K562 (cell line): ENCODE results near the gene CCDC82. TPM values are rescaled to one million over a fixed set of nuclear protein-coding genes. Genes with fewer than 3 reads are reported as not detected.
A peak's percentile ranks its signal among the peaks of the same experiment; 100 is the strongest.

Source experiments
- CREM ChIP-seq: IDR thresholded peaks from 2 replicates; pipeline ENCODE4 v1.6.1; 2014; ENCODE audit warnings: antibody characterized with exemption, low read depth
- CTCFL ChIP-seq: IDR thresholded peaks from 2 replicates; pipeline ENCODE4 v1.6.1; 2011; ENCODE audit warnings: borderline replicate concordance, low read depth, mild to moderate bottlenecking, moderate library complexity, low read length; ENCODE audit not compliant: insufficient read depth, poor library complexity, severe bottlenecking
- ELK1 ChIP-seq: sonication (generic); formaldehyde crosslinking; IDR thresholded peaks from 2 replicates; pipeline ENCODE4 v1.8.1; 2022; ENCODE audit warnings: missing genetic modification reagents
- ESRRA ChIP-seq: fragments of 450-650 bp; IDR thresholded peaks from 2 replicates; pipeline ENCODE4 v1.6.1; 2014; ENCODE audit warnings: low read depth, mild to moderate bottlenecking, moderate library complexity, borderline replicate concordance
- MAFK ChIP-seq: IDR thresholded peaks from 2 replicates; pipeline ENCODE4 v1.6.1; 2011; ENCODE audit warnings: low read length, improper control_type of control experiment
- MLX ChIP-seq, 2 experiments: fragments of 450-650 bp in 1 of 2; sonication (generic) in 1 of 2; formaldehyde crosslinking; conservative IDR thresholded peaks; 2 replicates each; pipeline versions ENCODE4 v1.4.0 to v1.8.1; 2020 to 2022; ENCODE audit warnings: mild to moderate bottlenecking in 1 of 2, missing genetic modification reagents in 1 of 2
- MTA3 ChIP-seq: fragments of 450-650 bp; formaldehyde crosslinking; IDR thresholded peaks from 2 replicates; pipeline ENCODE4 v1.6.1; 2017; ENCODE audit warnings: mild to moderate bottlenecking, borderline replicate concordance
- PCBP2 ChIP-seq: fragments of 200-400 bp; formaldehyde crosslinking; IDR thresholded peaks from 2 replicates; pipeline ENCODE4 v1.6.1; 2018; ENCODE audit warnings: low read length, low read depth, mild to moderate bottlenecking, moderate library complexity; ENCODE audit not compliant: poor library complexity, severe bottlenecking
- POLR2AphosphoS2 ChIP-seq: IDR thresholded peaks from 2 replicates; pipeline ENCODE4 v1.6.1; 2012; ENCODE audit warnings: low read length, improper control_type of control experiment
- SAP30 ChIP-seq: fragments of 200-600 bp; sonication (generic); IDR thresholded peaks from 2 replicates; pipeline ENCODE4 v1.6.1; 2012; ENCODE audit warnings: borderline replicate concordance, low read depth, mild to moderate bottlenecking, moderate library complexity, low read length, control low read depth, inconsistent platforms; ENCODE audit not compliant: insufficient read depth, poor library complexity, severe bottlenecking
- SMAD3 ChIP-seq: fragments of 450-650 bp; formaldehyde crosslinking; conservative IDR thresholded peaks from 2 replicates; pipeline ENCODE4 v1.4.0; 2020; ENCODE audit warnings: mild to moderate bottlenecking
- TAL1 ChIP-seq: fragments of 450-650 bp; IDR thresholded peaks from 2 replicates; pipeline ENCODE4 v1.6.1; 2016; ENCODE audit warnings: mild to moderate bottlenecking
- TRIM25 ChIP-seq: fragments of 450-650 bp; IDR thresholded peaks from 2 replicates; pipeline ENCODE4 v1.7.0; 2016; ENCODE audit warnings: borderline replicate concordance
- ZNF507 ChIP-seq: conservative IDR thresholded peaks from 2 replicates; pipeline ENCODE4 v1.6.1; 2017; ENCODE audit warnings: missing genetic modification characterization, missing compliant biosample characterization
- polyA plus RNA-seq, 8 experiments: library from polyadenylated mRNA; depleted of rRNA in 4 of 8; stranded (reverse) in 5 of 8; unstranded in 3 of 8; fragments of >200 nt; fragmentation: Nextera tagmentation in 2 of 8; fragmentation: Illumina TruSeq in 1 of 8; extraction: Ambion mirVana in 2 of 8; extraction: Trizol in 1 of 8; gene quantifications; 2 replicates each; pipeline versions ENCODE4 v1.2.1 to v1.2.3, GENCODE V29; 2011 to 2014; ENCODE audit warnings: inconsistent platforms in 1 of 8, missing spikeins in 1 of 8
- total RNA-seq, 7 experiments: library from RNA; depleted of rRNA in 6 of 7; stranded (reverse); fragments of >200 nt in 6 of 7; fragmentation: Illumina TruSeq in 2 of 7; extraction: Trizol in 2 of 7; gene quantifications; 2 replicates each; pipeline versions ENCODE4 v1.2.1 to v1.2.3, GENCODE V29; 2011 to 2021; ENCODE audit warnings: low replicate concordance in 1 of 7

The CCDC82 gene
- total and polyA plus RNA-seq, 9 of the 15 experiments (the other 6 are each of a cell fraction or from before 2014, with no cell fraction given) = 12.5 to 51.3 (median 24.5) TPM

GRCh38 chr11:96309643-96310017 lies 80.1 kb downstream of the CCDC82 start (continued):
- TF ChIP-seq ZNF507 (tag) = no peak
- no peak for TF ChIP-seq POLR2AphosphoS2
- TF ChIP-seq ELK1 (CRISPR knock-in tag) = no peak
- no peak for TF ChIP-seq TRIM25
- no peak for TF ChIP-seq ESRRA
- TF ChIP-seq MLX (CRISPR knock-in tag; conservative IDR thresholded peaks at IDR 0.05) = no peak
- peak; percentile 40; the same call in 1 of the 2 replicates for TF ChIP-seq TAL1
- no peak for TF ChIP-seq CTCFL
- TF ChIP-seq SMAD3 = no peak
- peak; percentile 26; the same call in 1 of the 2 replicates for TF ChIP-seq CREM
- TF ChIP-seq PCBP2 = no peak
- TF ChIP-seq MTA3 = no peak
- no peak for TF ChIP-seq SAP30
- no peak for TF ChIP-seq MAFK
